NCI-H82 treated with DMSO at 0.1 percent for 48 hours (cell line): ENCODE results near the gene ARFRP1.

Experiments used
- DNase-seq: peaks from one replicate; lab custom pipeline; 2025; ENCODE audit not compliant: unreplicated experiment; lab: John Stamatoyannopoulos, UW

ARFRP1 gene

GRCh38 chr20:63743210-63743970, 35.6 kb upstream of the ARFRP1 start:
- no peak for DNase-seq

- DNase-seq, result no peak
Measured at GRCh38 chr20:63742381-63743024, 34.7 kb upstream of the ARFRP1 start.

- no peak for DNase-seq
Measured at GRCh38 chr20:63741676-63742380, 34.1 kb upstream of the ARFRP1 start.

- DNase-seq, result no peak
Measured at GRCh38 chr20:63741354-63741675, 33.5 kb upstream of the ARFRP1 start.

- peak; percentile 7 for DNase-seq
Measured at GRCh38 chr20:63740627-63741353, 33.0 kb upstream of the ARFRP1 start.

GRCh38 chr20:63740070-63740626, 32.4 kb upstream of the ARFRP1 start:
- DNase-seq, result no peak

GRCh38 chr20:63739130-63740069, 31.6 kb upstream of the ARFRP1 start, which contains the start of gene SLC2A4RG:
SLC2A4RG (plus strand) TSS chr20:63739776; CDS start chr20:63739913, 137 bp downstream.
- peak; percentile 34 for DNase-seq

GRCh38 chr20:63738687-63739129, 30.9 kb upstream of the ARFRP1 start:
- DNase-seq, result no peak

GRCh38 chr20:63737945-63738686, 30.3 kb upstream of the ARFRP1 start:
- no peak for DNase-seq

- DNase-seq, result no peak
Measured at GRCh38 chr20:63737695-63737944, 29.8 kb upstream of the ARFRP1 start.

GRCh38 chr20:63736893-63737694, 29.3 kb upstream of the ARFRP1 start:
- no peak for DNase-seq

- DNase-seq, result no peak
Measured at GRCh38 chr20:63735859-63736718, 28.3 kb upstream of the ARFRP1 start, which contains the start of gene LIME1. LIME1 (plus strand) TSS chr20:63736664; CDS start chr20:63737550, 886 bp downstream.

GRCh38 chr20:63734946-63735858, 27.4 kb upstream of the ARFRP1 start:
- DNase-seq, result no peak

- DNase-seq, result no peak
Measured at GRCh38 chr20:63734111-63734945, 26.6 kb upstream of the ARFRP1 start.

- DNase-seq, result no peak
Measured at GRCh38 chr20:63733579-63734081, 25.9 kb upstream of the ARFRP1 start.
